22Rv1 (cell line): ENCODE results near the gene CNTN5.

ENCODE experiments used
- CTCF ChIP-seq: fragments of 450-650 bp; IDR thresholded peaks from 2 replicates; pipeline ENCODE4 v1.5.1; 2017; ENCODE audit warnings: mild to moderate bottlenecking
- ZFX ChIP-seq: fragments of 450-650 bp; IDR thresholded peaks from 2 replicates; pipeline ENCODE4 v1.6.1; 2017; ENCODE audit warnings: antibody characterized with exemption, borderline replicate concordance

GRCh38 chr11:99311870-99312269 lies 291.1 kb downstream of the CNTN5 start:
- no peak for TF ChIP-seq CTCF
- TF ChIP-seq ZFX: no peak
